ENCODE data around the gene DDIT4. TPM values are rescaled to one million over a fixed set of nuclear protein-coding genes. Genes with fewer than 3 reads are reported as not detected.
A peak's percentile ranks its signal among the peaks of the same experiment; 100 is the strongest.

DDIT4 gene
- total RNA-seq, 1 experiment from 2014 or later = 157 TPM

- no TSS peak for BruUV-seq (replicated peaks)
- intact Hi-C loops (cut with micrococcal nuclease; ENCODE audit: unreplicated experiment) (no loop called here), in situ Hi-C loops (cut with HindIII; ENCODE audit: low pct_unique_long_range_greater_than_20kb, low sequenced_read_pairs) (no loop called here)
- H3K4me3 ChIP-seq (ENCODE audit: low read depth in 2 of 2, low read length in 2 of 2) = no peak overlapping the region
- no peaks in the 10 kb centered on the region for H3K36me3 ChIP-seq (ENCODE audit: control insufficient read depth, insufficient read depth, low read length)
- CTCF ChIA-PET = no interaction called here
- TF ChIP-seq SIN3A (IDR thresholded peaks at IDR 0.05; ENCODE audit: borderline replicate concordance, insufficient read depth, low read depth, low read length) (no peak), TCF7L2 (IDR thresholded peaks at IDR 0.05; ENCODE audit: low read depth, low read length) (no peak)
- H3K27me3 ChIP-seq (ENCODE audit: control insufficient read depth, insufficient read depth, low read length) = no peaks in the 10 kb centered on the region
- ATAC-seq (no peak), DNase-seq (ENCODE audit: low read depth, low spot score) (no peak)
- POLR2A ChIA-PET = no interaction called here
- H3K4me1 ChIP-seq (ENCODE audit: control insufficient read depth, insufficient read depth, low read length) = peaks cover 30% of the 10 kb centered on the region
- H3K9me3 ChIP-seq (ENCODE audit: control insufficient read depth, insufficient read depth, low read depth, low read length) = no peaks in the 10 kb centered on the region
- H3K27ac ChIP-seq (ENCODE audit: low read length) = peak overlapping the region; percentile 51; the same call in 1 of the 2 replicates
These were observed 10.0 kb upstream of the DDIT4 start for GRCh38 chr10:72263613-72264241.

GRCh38 chr10:72264536-72264935 lies 9.2 kb upstream of the DDIT4 start:
- no peaks in the 10 kb centered on the region for H3K36me3 ChIP-seq (ENCODE audit: control insufficient read depth, insufficient read depth, low read length)
- TF ChIP-seq, protein P1, sequence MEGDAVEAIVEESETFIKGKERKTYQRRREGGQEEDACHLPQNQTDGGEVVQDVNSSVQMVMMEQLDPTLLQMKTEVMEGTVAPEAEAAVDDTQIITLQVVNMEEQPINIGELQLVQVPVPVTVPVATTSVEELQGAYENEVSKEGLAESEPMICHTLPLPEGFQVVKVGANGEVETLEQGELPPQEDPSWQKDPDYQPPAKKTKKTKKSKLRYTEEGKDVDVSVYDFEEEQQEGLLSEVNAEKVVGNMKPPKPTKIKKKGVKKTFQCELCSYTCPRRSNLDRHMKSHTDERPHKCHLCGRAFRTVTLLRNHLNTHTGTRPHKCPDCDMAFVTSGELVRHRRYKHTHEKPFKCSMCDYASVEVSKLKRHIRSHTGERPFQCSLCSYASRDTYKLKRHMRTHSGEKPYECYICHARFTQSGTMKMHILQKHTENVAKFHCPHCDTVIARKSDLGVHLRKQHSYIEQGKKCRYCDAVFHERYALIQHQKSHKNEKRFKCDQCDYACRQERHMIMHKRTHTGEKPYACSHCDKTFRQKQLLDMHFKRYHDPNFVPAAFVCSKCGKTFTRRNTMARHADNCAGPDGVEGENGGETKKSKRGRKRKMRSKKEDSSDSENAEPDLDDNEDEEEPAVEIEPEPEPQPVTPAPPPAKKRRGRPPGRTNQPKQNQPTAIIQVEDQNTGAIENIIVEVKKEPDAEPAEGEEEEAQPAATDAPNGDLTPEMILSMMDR (IDR thresholded peaks at IDR 0.05) = no peak
- TF ChIP-seq SIN3A (IDR thresholded peaks at IDR 0.05; ENCODE audit: borderline replicate concordance, insufficient read depth, low read depth, low read length) (no peak), TCF7L2 (IDR thresholded peaks at IDR 0.05; ENCODE audit: low read depth, low read length) (no peak), POLR2AphosphoS5 (IDR thresholded peaks at IDR 0.05; ENCODE audit: low read depth, low read length) (no peak)
- TF ChIP-seq, protein P2, sequence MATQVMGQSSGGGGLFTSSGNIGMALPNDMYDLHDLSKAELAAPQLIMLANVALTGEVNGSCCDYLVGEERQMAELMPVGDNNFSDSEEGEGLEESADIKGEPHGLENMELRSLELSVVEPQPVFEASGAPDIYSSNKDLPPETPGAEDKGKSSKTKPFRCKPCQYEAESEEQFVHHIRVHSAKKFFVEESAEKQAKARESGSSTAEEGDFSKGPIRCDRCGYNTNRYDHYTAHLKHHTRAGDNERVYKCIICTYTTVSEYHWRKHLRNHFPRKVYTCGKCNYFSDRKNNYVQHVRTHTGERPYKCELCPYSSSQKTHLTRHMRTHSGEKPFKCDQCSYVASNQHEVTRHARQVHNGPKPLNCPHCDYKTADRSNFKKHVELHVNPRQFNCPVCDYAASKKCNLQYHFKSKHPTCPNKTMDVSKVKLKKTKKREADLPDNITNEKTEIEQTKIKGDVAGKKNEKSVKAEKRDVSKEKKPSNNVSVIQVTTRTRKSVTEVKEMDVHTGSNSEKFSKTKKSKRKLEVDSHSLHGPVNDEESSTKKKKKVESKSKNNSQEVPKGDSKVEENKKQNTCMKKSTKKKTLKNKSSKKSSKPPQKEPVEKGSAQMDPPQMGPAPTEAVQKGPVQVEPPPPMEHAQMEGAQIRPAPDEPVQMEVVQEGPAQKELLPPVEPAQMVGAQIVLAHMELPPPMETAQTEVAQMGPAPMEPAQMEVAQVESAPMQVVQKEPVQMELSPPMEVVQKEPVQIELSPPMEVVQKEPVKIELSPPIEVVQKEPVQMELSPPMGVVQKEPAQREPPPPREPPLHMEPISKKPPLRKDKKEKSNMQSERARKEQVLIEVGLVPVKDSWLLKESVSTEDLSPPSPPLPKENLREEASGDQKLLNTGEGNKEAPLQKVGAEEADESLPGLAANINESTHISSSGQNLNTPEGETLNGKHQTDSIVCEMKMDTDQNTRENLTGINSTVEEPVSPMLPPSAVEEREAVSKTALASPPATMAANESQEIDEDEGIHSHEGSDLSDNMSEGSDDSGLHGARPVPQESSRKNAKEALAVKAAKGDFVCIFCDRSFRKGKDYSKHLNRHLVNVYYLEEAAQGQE (IDR thresholded peaks at IDR 0.05; ENCODE audit: insufficient read depth in 1 of 2, low read depth in 2 of 2, low read length in 1 of 2) = no peak
- H3K9me3 ChIP-seq (ENCODE audit: control insufficient read depth, insufficient read depth, low read depth, low read length) = no peaks in the 10 kb centered on the region
- H3K27ac ChIP-seq (ENCODE audit: low read length) = peak overlapping the region; percentile 60; the same call in 1 of the 2 replicates
- intact Hi-C loops (cut with micrococcal nuclease; ENCODE audit: unreplicated experiment) = no loop called here
- H3K4me1 ChIP-seq (ENCODE audit: control insufficient read depth, insufficient read depth, low read length) = peaks cover 27% of the 10 kb centered on the region
- ATAC-seq (no peak), DNase-seq (ENCODE audit: low read depth, low spot score) (no peak)
- H3K27me3 ChIP-seq (ENCODE audit: control insufficient read depth, insufficient read depth, low read length) = no peaks in the 10 kb centered on the region
- POLR2A ChIA-PET = no interaction called here
- no TSS peak for BruUV-seq (replicated peaks)
- H3K4me3 ChIP-seq (ENCODE audit: low read depth in 2 of 2, low read length in 2 of 2) = no peak overlapping the region
- in situ Hi-C loops (cut with HindIII; ENCODE audit: low pct_unique_long_range_greater_than_20kb, low sequenced_read_pairs) = no loop called here
- CTCF ChIA-PET = interaction anchor here (0.6 kb wide), 1 partner anchor 57 kb away, joined by 5 read pairs; no protein-coding TSS in a partner anchor

DNA sequence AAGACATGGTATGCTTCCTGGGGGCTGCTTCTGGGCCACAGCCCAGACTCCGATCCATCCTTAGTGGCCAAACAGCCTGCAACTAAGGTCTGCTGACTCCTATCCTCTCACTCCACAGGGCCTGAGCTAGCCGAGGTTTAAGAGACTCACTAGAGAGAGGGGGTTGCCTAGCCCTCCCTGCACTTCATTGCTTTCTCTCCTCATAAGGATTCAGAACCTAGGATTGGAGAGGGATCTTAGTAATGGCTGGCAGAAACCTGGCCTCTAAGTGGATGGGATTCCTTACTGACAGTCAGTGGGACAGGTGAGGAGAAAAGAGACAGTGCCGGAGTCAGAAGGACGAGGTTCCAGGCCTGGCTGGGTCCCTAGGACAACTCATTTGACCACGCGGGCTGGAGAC lies 8.2 kb upstream of the DDIT4 start:
- ATAC-seq (no peak), DNase-seq (ENCODE audit: low read depth, low spot score) (no peak)
- Histone ChIP-seq H3K4me3 (ENCODE audit: low read depth in 2 of 2, low read length in 2 of 2) (no peak overlapping the region), H3K9me3 (ENCODE audit: control insufficient read depth, insufficient read depth, low read depth, low read length) (no peaks in the 10 kb centered on the region), H3K27ac (ENCODE audit: low read length) (peak overlapping the region; percentile 13; the same call in 1 of the 2 replicates), H3K4me1 (ENCODE audit: control insufficient read depth, insufficient read depth, low read length) (peaks cover 17% of the 10 kb centered on the region), H3K36me3 (ENCODE audit: control insufficient read depth, insufficient read depth, low read length) (no peaks in the 10 kb centered on the region), H3K27me3 (ENCODE audit: control insufficient read depth, insufficient read depth, low read length) (no peaks in the 10 kb centered on the region)
- BruUV-seq (replicated peaks) = no TSS peak
- POLR2A ChIA-PET = no interaction called here
- CTCF ChIA-PET = no interaction called here
- intact Hi-C loops (cut with micrococcal nuclease; ENCODE audit: unreplicated experiment) = no loop called here
- in situ Hi-C loops (cut with HindIII; ENCODE audit: low pct_unique_long_range_greater_than_20kb, low sequenced_read_pairs) = no loop called here
- TF ChIP-seq TCF7L2 (IDR thresholded peaks at IDR 0.05; ENCODE audit: low read depth, low read length) (no peak), POLR2AphosphoS5 (IDR thresholded peaks at IDR 0.05; ENCODE audit: low read depth, low read length) (no peak)
- TF ChIP-seq, protein P1 (IDR thresholded peaks at IDR 0.05) = no peak
